ENCODE measurements around the gene ADARB1. TPM values are rescaled to one million over a fixed set of nuclear protein-coding genes. Genes with fewer than 3 reads are reported as not detected.

The ADARB1 gene
- total and polyA plus RNA-seq, 9 of the 15 experiments (the other 6 are each of a cell fraction or from before 2014, with no cell fraction given): 6.7 to 16.0 (median 8.3) TPM

DNA sequence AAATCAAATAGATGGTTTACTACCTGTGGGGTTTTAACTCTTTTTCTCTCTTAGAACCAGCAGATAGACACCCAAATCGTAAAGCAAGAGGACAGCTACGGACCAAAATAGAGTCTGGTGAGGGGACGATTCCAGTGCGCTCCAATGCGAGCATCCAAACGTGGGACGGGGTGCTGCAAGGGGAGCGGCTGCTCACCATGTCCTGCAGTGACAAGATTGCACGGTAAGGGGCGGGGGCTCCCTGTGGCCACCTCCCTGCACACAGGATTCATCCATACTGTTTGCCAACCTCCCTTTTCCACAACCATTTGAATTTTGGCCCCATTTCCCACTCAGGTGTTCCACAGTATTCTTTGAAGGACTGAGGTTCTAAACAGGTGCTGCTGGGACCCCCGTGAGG is 110.5 kb downstream of the ADARB1 start:
- POLR2A ChIA-PET: interaction anchor here (0.8 kb wide), 1 partner anchor 14 kb away, joined by 3 read pairs; no protein-coding TSS in a partner anchor
- WGBS (ENCODE audit: insufficient coverage, low coverage, missing lambda C conversion rate): 38% methylated on average over 11 of the region's 11 CpGs
- TF ChIP-seq L3MBTL2 (IDR thresholded peaks at IDR 0.05) (no peak), ATF6 (CRISPR knock-in tag; IDR thresholded peaks at IDR 0.05) (no peak), ZNF146 (CRISPR knock-in tag; IDR thresholded peaks at IDR 0.05; ENCODE audit: unreplicated experiment) (no peak), ATF1 (CRISPR knock-in tag; IDR thresholded peaks at IDR 0.05) (no peak), ATF1 (tag; IDR thresholded peaks at IDR 0.05) (no peak), ZNF740 (CRISPR knock-in tag; IDR thresholded peaks at IDR 0.05) (no peak), ZNF740 (tag; IDR thresholded peaks at IDR 0.05) (no peak), ZNF586 (CRISPR knock-in tag; conservative IDR thresholded peaks at IDR 0.05) (no peak), FOXA1 (IDR thresholded peaks at IDR 0.05; ENCODE audit: borderline replicate concordance) (no peak), SUPT5H (IDR thresholded peaks at IDR 0.05) (no peak), NR3C1 (CRISPR knock-in tag; IDR thresholded peaks at IDR 0.05) (no peak), BRD9 (IDR thresholded peaks at IDR 0.05; ENCODE audit: low read depth, partially characterized antibody) (no peak), XRCC5 (IDR thresholded peaks at IDR 0.05; ENCODE audit: low read depth, low read length) (no peak), CBX8 (IDR thresholded peaks at IDR 0.05; ENCODE audit: borderline replicate concordance, extremely low read depth, low read depth, low read length, poor library complexity, severe bottlenecking) (no peak), HDGF (IDR thresholded peaks at IDR 0.05) (no peak), POLR3G (IDR thresholded peaks at IDR 0.05; ENCODE audit: extremely low read depth, insufficient read length, insufficient replicate concordance) (no peak)
- TF ChIP-seq, protein P1, sequence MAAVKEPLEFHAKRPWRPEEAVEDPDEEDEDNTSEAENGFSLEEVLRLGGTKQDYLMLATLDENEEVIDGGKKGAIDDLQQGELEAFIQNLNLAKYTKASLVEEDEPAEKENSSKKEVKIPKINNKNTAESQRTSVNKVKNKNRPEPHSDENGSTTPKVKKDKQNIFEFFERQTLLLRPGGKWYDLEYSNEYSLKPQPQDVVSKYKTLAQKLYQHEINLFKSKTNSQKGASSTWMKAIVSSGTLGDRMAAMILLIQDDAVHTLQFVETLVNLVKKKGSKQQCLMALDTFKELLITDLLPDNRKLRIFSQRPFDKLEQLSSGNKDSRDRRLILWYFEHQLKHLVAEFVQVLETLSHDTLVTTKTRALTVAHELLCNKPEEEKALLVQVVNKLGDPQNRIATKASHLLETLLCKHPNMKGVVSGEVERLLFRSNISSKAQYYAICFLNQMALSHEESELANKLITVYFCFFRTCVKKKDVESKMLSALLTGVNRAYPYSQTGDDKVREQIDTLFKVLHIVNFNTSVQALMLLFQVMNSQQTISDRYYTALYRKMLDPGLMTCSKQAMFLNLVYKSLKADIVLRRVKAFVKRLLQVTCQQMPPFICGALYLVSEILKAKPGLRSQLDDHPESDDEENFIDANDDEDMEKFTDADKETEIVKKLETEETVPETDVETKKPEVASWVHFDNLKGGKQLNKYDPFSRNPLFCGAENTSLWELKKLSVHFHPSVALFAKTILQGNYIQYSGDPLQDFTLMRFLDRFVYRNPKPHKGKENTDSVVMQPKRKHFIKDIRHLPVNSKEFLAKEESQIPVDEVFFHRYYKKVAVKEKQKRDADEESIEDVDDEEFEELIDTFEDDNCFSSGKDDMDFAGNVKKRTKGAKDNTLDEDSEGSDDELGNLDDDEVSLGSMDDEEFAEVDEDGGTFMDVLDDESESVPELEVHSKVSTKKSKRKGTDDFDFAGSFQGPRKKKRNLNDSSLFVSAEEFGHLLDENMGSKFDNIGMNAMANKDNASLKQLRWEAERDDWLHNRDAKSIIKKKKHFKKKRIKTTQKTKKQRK (IDR thresholded peaks at IDR 0.05; ENCODE audit: borderline replicate concordance, low read depth, low read length): no peak
- TF ChIP-seq, protein P2, sequence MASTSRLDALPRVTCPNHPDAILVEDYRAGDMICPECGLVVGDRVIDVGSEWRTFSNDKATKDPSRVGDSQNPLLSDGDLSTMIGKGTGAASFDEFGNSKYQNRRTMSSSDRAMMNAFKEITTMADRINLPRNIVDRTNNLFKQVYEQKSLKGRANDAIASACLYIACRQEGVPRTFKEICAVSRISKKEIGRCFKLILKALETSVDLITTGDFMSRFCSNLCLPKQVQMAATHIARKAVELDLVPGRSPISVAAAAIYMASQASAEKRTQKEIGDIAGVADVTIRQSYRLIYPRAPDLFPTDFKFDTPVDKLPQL (IDR thresholded peaks at IDR 0.05; ENCODE audit: extremely low read depth, insufficient read length): no peak

More for the DNA sequence above, 110.5 kb downstream of the ADARB1 start:
- Histone ChIP-seq H3K79me2 (ENCODE audit: control insufficient read depth, insufficient read depth, low read length) (no peaks in the 10 kb centered on the region), H3K4me2 (ENCODE audit: insufficient read depth, low read length) (no peak overlapping the region), H3K27ac (ENCODE audit: extremely low read depth, low read depth, low read length) (no peak overlapping the region), H3K9me3 (replicated peaks; ENCODE audit: control insufficient read depth, insufficient read depth, low read depth, low read length) (peaks cover 12% of the 10 kb centered on the region), H3K9me1 (ENCODE audit: control insufficient read depth, insufficient read depth, low read length) (no peaks in the 10 kb centered on the region), H3K27me3 (ENCODE audit: control insufficient read depth in 2 of 2, insufficient read depth in 2 of 2, low read length in 2 of 2) (peaks cover 0 to 14% of the 10 kb centered on the region in 2 experiments; a peak in 3 of 5 replicates), H4K20me1 (replicated peaks; ENCODE audit: control insufficient read depth, insufficient read depth, low read length) (no peaks in the 10 kb centered on the region), H3K4me3 (no peak overlapping the region), H3K36me3 (ENCODE audit: control insufficient read depth, insufficient read depth, low read length) (peaks cover 4% of the 10 kb centered on the region; the same call in 1 of the 3 replicates), H2AFZ (ENCODE audit: low read depth, low read length) (no peak overlapping the region), H3K9ac (ENCODE audit: insufficient read depth in 1 of 2, low read depth in 2 of 2, low read length in 2 of 2) (no peak overlapping the region), H3K4me1 (replicated peaks in 1 of 2; ENCODE audit: control insufficient read depth in 2 of 2, insufficient read depth in 2 of 2, low read length in 2 of 2) (peaks cover 0 to 1% of the 10 kb centered on the region in 2 experiments; a peak in 1 of 5 replicates)
- CTCF ChIA-PET (ENCODE audit: low intra/inter-chr PET ratio): no interaction called here
- intact Hi-C loops (cut with micrococcal nuclease): no loop called here
- in situ Hi-C loops (cut with MboI): no loop called here
- FAIRE-seq (no peak), ATAC-seq (no peak), DNase-seq (ENCODE audit: extremely low read depth in 1 of 4, low spot score in 3 of 4) (no peak)
- BruUV-seq (replicated peaks): no TSS peak

All from K562 (cell line).